Keratinocyte (primary cell): ENCODE results near the gene PHACTR2.

Source experiments
- CTCF ChIP-seq, 3 experiments: IDR thresholded peaks in 1 of 3; conservative IDR thresholded peaks in 1 of 3; optimal IDR thresholded peaks in 1 of 3; 2 replicates in 2 of 3; 3 replicates in 1 of 3; pipeline versions ENCODE3 to v1.5.1; 2011; ENCODE audit warnings: low read length in 3 of 3, mild to moderate bottlenecking in 3 of 3, moderate library complexity in 2 of 3, control low read depth in 1 of 3, inconsistent platforms in 1 of 3; ENCODE audit not compliant: insufficient read depth in 2 of 3; ENCODE audit errors: extremely low read depth in 1 of 3
- EZH2 ChIP-seq: IDR thresholded peaks from one replicate; pipeline ENCODE4 v1.6.1; 2012; ENCODE audit warnings: inconsistent platforms, mild to moderate bottlenecking, low read length, moderate library complexity

GRCh38 chr6:143767433-143767832 is 89.7 kb downstream of the PHACTR2 start:
- TF ChIP-seq CTCF (optimal IDR thresholded peaks at IDR 0.05 in 1 of 3, IDR thresholded peaks at IDR 0.05 in 1 of 3, conservative IDR thresholded peaks at IDR 0.05 in 1 of 3; ENCODE audit: extremely low read depth in 1 of 3, insufficient read depth in 2 of 3, low read length in 3 of 3) (no peak), EZH2 (no peak)
